H9 (cell line): Measurements from ENCODE around the gene PCDH9. TPM values are rescaled to one million over a fixed set of nuclear protein-coding genes. Genes with fewer than 3 reads are reported as not detected.

Experiments used
- DNase-seq: peaks from one replicate; pipeline ENCODE4 v3.0.0-alpha.2; 2017
- H2AFZ ChIP-seq: one replicate; pipeline ENCODE4 v1.6.1; 2013; ENCODE audit warnings: mild to moderate bottlenecking, low read length, control low read depth, moderate library complexity
- H2AK5ac ChIP-seq: 2 replicates; pipeline ENCODE4 v1.6.1; 2013; ENCODE audit warnings: low read length, control low read depth, mixed read lengths; ENCODE audit not compliant: insufficient read length
- H2BK120ac ChIP-seq: one replicate; pipeline ENCODE4 v1.6.1; 2013; ENCODE audit warnings: low read depth, mild to moderate bottlenecking, low read length, control low read depth, inconsistent platforms; ENCODE audit not compliant: poor library complexity, severe bottlenecking
- H2BK12ac ChIP-seq: 2 replicates; pipeline ENCODE4 v1.6.1; 2013; ENCODE audit warnings: low read length, control low read depth, mixed read lengths, low read depth; ENCODE audit not compliant: insufficient read length
- H2BK15ac ChIP-seq: 2 replicates; pipeline ENCODE4 v1.6.1; 2013; ENCODE audit warnings: low read depth, low read length, control low read depth
- H2BK20ac ChIP-seq: one replicate; pipeline ENCODE4 v1.6.1; 2013; ENCODE audit warnings: low read depth, mild to moderate bottlenecking, low read length, control low read depth, inconsistent platforms; ENCODE audit not compliant: poor library complexity, severe bottlenecking
- H2BK5ac ChIP-seq: 2 replicates; pipeline ENCODE4 v1.6.1; 2013; ENCODE audit warnings: low read length, control low read depth, mixed read lengths; ENCODE audit not compliant: insufficient read length
- H3K14ac ChIP-seq: 2 replicates; pipeline ENCODE4 v1.6.1; 2013; ENCODE audit warnings: low read length, control low read depth; ENCODE audit not compliant: insufficient read depth
- H3K18ac ChIP-seq: 2 replicates; pipeline ENCODE4 v1.6.1; 2013; ENCODE audit warnings: low read depth, mild to moderate bottlenecking, mixed read lengths, low read length, control low read depth; ENCODE audit not compliant: insufficient read length
- H3K23ac ChIP-seq: 2 replicates; pipeline ENCODE4 v1.6.1; 2013; ENCODE audit warnings: low read length, control low read depth, mixed read lengths, low read depth; ENCODE audit not compliant: insufficient read length
- H3K23me2 ChIP-seq: 2 replicates; pipeline ENCODE4 v1.6.1; 2013; ENCODE audit warnings: low read depth, mild to moderate bottlenecking, mixed read lengths, low read length, control low read depth; ENCODE audit not compliant: insufficient read length, poor library complexity, severe bottlenecking
- H3K27ac ChIP-seq: 2 replicates; pipeline ENCODE4 v1.5.1; 2013; ENCODE audit warnings: low read length, control low read depth, mixed read lengths, low read depth; ENCODE audit not compliant: insufficient read length
- H3K27me3 ChIP-seq: 2 replicates; pipeline ENCODE4 v1.6.1; 2013; ENCODE audit warnings: low read length, control low read depth, inconsistent platforms; ENCODE audit not compliant: insufficient read depth
- H3K4ac ChIP-seq: 2 replicates; pipeline ENCODE4 v1.6.1; 2013; ENCODE audit warnings: low read depth, mild to moderate bottlenecking, control low read depth, inconsistent platforms, low read length, moderate library complexity
- H3K4me1 ChIP-seq: 2 replicates; pipeline ENCODE4 v1.6.1; 2013; ENCODE audit warnings: low read length, control low read depth, inconsistent platforms; ENCODE audit not compliant: insufficient read depth
- H3K4me2 ChIP-seq: 2 replicates; pipeline ENCODE4 v1.6.1; 2013; ENCODE audit warnings: low read length, control low read depth, mixed read lengths; ENCODE audit not compliant: insufficient read length, insufficient read depth
- H3K56ac ChIP-seq: 2 replicates; pipeline ENCODE4 v1.6.1; 2013; ENCODE audit warnings: low read depth, mild to moderate bottlenecking, mixed read lengths, low read length, control low read depth; ENCODE audit not compliant: insufficient read length
- H3K79me1 ChIP-seq: 2 replicates; pipeline ENCODE4 v1.6.1; 2013; ENCODE audit warnings: low read depth, mild to moderate bottlenecking, moderate library complexity, low read length, control low read depth, inconsistent platforms; ENCODE audit not compliant: insufficient read depth, poor library complexity, severe bottlenecking
- H3K79me2 ChIP-seq: 2 replicates; pipeline ENCODE4 v1.6.1; 2013; ENCODE audit warnings: low read length, control low read depth, inconsistent platforms; ENCODE audit not compliant: insufficient read depth
- H3K9ac ChIP-seq: 2 replicates; pipeline ENCODE4 v1.6.1; 2013; ENCODE audit warnings: low read length, control low read depth, mixed read lengths; ENCODE audit not compliant: insufficient read length; ENCODE audit errors: extremely low read depth
- H3K9me3 ChIP-seq: one replicate; pipeline ENCODE4 v1.6.1; 2013; ENCODE audit warnings: low read depth, low read length, inconsistent platforms; ENCODE audit not compliant: control insufficient read depth
- H3T11ph ChIP-seq: one replicate; pipeline ENCODE4 v1.6.1; 2013; ENCODE audit warnings: mild to moderate bottlenecking, low read length, control low read depth, inconsistent platforms
- H4K20me1 ChIP-seq: one replicate; pipeline ENCODE4 v1.6.1; 2013; ENCODE audit not compliant: control insufficient read depth, insufficient read length, insufficient read depth
- H4K5ac ChIP-seq: 2 replicates; pipeline ENCODE4 v1.6.1; 2013; ENCODE audit warnings: low read depth, mild to moderate bottlenecking, mixed read lengths, low read length, control low read depth; ENCODE audit not compliant: insufficient read length
- H4K8ac ChIP-seq: replicated peaks from 2 replicates; pipeline ENCODE4 v1.6.1; 2013; ENCODE audit warnings: low read length, control low read depth, mixed read lengths, low read depth; ENCODE audit not compliant: insufficient read length
- H4K91ac ChIP-seq: 2 replicates; pipeline ENCODE4 v1.6.1; 2013; ENCODE audit warnings: low read depth, mild to moderate bottlenecking, moderate library complexity, mixed read lengths, low read length, control low read depth; ENCODE audit not compliant: insufficient read length
- H3K27ac Mint-ChIP-seq, 3 experiments: 2 replicates in 2 of 3; 3 replicates in 1 of 3; pipeline ENCODE4 v1.8.0; 2020 to 2021; ENCODE audit warnings: mixed read lengths in 3 of 3, mild to moderate bottlenecking in 1 of 3, moderate library complexity in 1 of 3
- H3K27me3 Mint-ChIP-seq: 2 replicates; pipeline ENCODE4 v1.8.0; 2021; ENCODE audit warnings: low read depth, mild to moderate bottlenecking, moderate library complexity, mixed read lengths
- H3K36me3 Mint-ChIP-seq, 3 experiments: 2 replicates in 2 of 3; 3 replicates in 1 of 3; pipeline ENCODE4 v1.8.0; 2020 to 2021; ENCODE audit warnings: low read depth in 3 of 3, mixed read lengths in 3 of 3; ENCODE audit not compliant: insufficient read depth in 1 of 3
- H3K4me1 Mint-ChIP-seq, 2 experiments: 2 replicates each; pipeline ENCODE4 v1.8.0; 2020; ENCODE audit warnings: mixed read lengths in 2 of 2
- H3K4me3 Mint-ChIP-seq, 2 experiments: 2 replicates in 1 of 2; 3 replicates in 1 of 2; pipeline ENCODE4 v1.8.0; 2020 to 2021; ENCODE audit warnings: mild to moderate bottlenecking in 2 of 2, mixed read lengths in 2 of 2, moderate library complexity in 1 of 2
- H3K9me3 Mint-ChIP-seq, 2 experiments: 2 replicates in 1 of 2; 3 replicates in 1 of 2; pipeline ENCODE4 v1.8.0; 2020; ENCODE audit warnings: mild to moderate bottlenecking in 2 of 2, mixed read lengths in 2 of 2, moderate library complexity in 1 of 2
- WGBS: extraction: QIAGEN DNeasy Blood & Tissue Kit; methylation state at CpG from one replicate; pipeline ENCODE4 v1.1.7; 2013; ENCODE audit warnings: missing lambda C conversion rate, low lambda C conversion rate, mixed read lengths; ENCODE audit not compliant: insufficient read length; ENCODE audit errors: extremely low coverage; 5-methylcytosine and 5-hydroxymethylcytosine counted together
- total RNA-seq: library from RNA; stranded (reverse); gene quantifications from 2 replicates; pipeline ENCODE4 v1.2.1, GENCODE V29; 2021
- TF ChIP-seq, protein P1 (sequence below): fragments of 200-600 bp; sonication (generic); conservative IDR thresholded peaks from 3 replicates; pipeline ENCODE4 v1.8.0; 2021; ENCODE audit warnings: antibody characterized with exemption, mild to moderate bottlenecking

Gene PCDH9
- total RNA-seq, 1 experiment from 2014 or later, result 0.11 TPM

DNA sequence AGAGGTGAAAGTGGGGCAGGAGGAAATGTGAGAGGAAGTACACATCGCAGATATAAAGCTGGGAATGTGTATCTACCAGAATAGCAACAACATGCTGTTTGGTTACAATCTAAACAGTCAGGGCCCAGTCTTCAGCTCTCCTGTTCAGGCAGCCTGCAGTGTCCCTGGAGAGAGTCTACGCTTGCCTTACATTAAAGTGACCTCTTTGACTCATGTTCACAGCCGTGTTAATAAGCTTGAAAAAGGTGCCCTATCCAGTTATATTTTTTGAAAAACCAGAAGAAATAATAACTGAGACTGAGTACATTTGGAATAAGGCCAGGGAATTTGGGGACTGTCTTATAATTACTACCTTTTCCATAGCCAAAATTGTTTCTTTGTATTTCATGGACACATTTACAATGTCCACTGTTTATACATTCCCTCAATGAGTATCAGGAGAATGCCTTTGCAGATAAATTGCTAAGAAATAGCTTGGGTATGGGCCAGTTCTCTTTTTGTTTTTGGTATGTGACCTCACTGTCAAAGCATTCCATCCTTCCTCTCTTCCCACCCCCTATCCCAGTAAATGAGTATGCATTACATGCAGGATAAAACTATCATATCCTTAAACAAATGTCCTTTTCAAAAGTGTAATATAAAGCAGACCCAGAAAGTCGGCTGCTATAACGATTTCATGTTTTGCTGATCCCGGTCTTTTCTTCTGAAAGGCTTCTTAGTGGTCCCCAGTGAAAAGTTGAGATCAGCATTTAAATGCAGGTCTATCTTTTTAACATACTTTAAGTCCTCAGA is 82.6 kb downstream of the PCDH9 start:
- H3K27me3 Mint-ChIP-seq, result no peaks in the 10 kb centered on the region
- Histone ChIP-seq H3K9me3 (no peaks in the 10 kb centered on the region), H3K27ac (no peak overlapping the region), H4K8ac (no peak overlapping the region), H3T11ph (no peak overlapping the region), H2AFZ (no peak overlapping the region), H3K18ac (no peak overlapping the region), H3K23me2 (no peaks in the 10 kb centered on the region), H4K5ac (no peak overlapping the region), H3K79me1 (no peaks in the 10 kb centered on the region), H2BK12ac (no peak overlapping the region), H3K79me2 (no peaks in the 10 kb centered on the region), H2BK15ac (no peak overlapping the region), H3K56ac (no peak overlapping the region), H3K14ac (no peak overlapping the region), H3K27me3 (no peaks in the 10 kb centered on the region), H2BK20ac (no peak overlapping the region), H2BK5ac (no peak overlapping the region), H3K4ac (no peak overlapping the region), H2BK120ac (no peak overlapping the region), H4K20me1 (no peaks in the 10 kb centered on the region), H3K4me2 (no peak overlapping the region), H3K9ac (no peak overlapping the region), H3K23ac (no peak overlapping the region), H4K91ac (no peak overlapping the region), H3K4me1 (no peaks in the 10 kb centered on the region; the same call in 1 of the 2 replicates), H2AK5ac (no peak overlapping the region)
- peaks cover 17 to 22% of the 10 kb centered on the region in 2 experiments for H3K4me1 Mint-ChIP-seq
- TF ChIP-seq, protein P1, sequence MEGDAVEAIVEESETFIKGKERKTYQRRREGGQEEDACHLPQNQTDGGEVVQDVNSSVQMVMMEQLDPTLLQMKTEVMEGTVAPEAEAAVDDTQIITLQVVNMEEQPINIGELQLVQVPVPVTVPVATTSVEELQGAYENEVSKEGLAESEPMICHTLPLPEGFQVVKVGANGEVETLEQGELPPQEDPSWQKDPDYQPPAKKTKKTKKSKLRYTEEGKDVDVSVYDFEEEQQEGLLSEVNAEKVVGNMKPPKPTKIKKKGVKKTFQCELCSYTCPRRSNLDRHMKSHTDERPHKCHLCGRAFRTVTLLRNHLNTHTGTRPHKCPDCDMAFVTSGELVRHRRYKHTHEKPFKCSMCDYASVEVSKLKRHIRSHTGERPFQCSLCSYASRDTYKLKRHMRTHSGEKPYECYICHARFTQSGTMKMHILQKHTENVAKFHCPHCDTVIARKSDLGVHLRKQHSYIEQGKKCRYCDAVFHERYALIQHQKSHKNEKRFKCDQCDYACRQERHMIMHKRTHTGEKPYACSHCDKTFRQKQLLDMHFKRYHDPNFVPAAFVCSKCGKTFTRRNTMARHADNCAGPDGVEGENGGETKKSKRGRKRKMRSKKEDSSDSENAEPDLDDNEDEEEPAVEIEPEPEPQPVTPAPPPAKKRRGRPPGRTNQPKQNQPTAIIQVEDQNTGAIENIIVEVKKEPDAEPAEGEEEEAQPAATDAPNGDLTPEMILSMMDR, result no peak
- peak overlapping the region in 1 of 3 experiments; percentile 92; a peak in 4 of 7 replicates for H3K27ac Mint-ChIP-seq
- no peaks in the 10 kb centered on the region for H3K36me3 Mint-ChIP-seq
- no peaks in the 10 kb centered on the region for H3K9me3 Mint-ChIP-seq
- no CpG with 5 or more reads among the region's 6 CpGs for WGBS
- no peak for DNase-seq
- no peak overlapping the region for H3K4me3 Mint-ChIP-seq
